ENCODE data around the gene PLK3.

- TF ChIP-seq POLR2A (IDR thresholded peaks at IDR 0.05) = peak; percentile 67
- TF ChIP-seq CTCF (IDR thresholded peaks at IDR 0.05) = no peak
- TF ChIP-seq EP300 (IDR thresholded peaks at IDR 0.05) = no peak
Measured at GRCh38 chr1:44842862-44843655, 42.9 kb downstream of the PLK3 start, which contains the start of gene PTCH2.
